CD4-positive, alpha-beta T cell treated with Interleukin-6 at 100 ng/mL for 8 hours (primary cell): ENCODE results near the gene MYOM3.

Experiments
- DNase-seq: peaks from one replicate; pipeline ENCODE4 v3.0.0-alpha.2; 2020; ENCODE audit warnings: mixed read lengths, low spot score

The MYOM3 gene

GRCh38 chr1:24138476-24139221 is 26.7 kb upstream of the MYOM3 start:
- no peak for DNase-seq

DNA sequence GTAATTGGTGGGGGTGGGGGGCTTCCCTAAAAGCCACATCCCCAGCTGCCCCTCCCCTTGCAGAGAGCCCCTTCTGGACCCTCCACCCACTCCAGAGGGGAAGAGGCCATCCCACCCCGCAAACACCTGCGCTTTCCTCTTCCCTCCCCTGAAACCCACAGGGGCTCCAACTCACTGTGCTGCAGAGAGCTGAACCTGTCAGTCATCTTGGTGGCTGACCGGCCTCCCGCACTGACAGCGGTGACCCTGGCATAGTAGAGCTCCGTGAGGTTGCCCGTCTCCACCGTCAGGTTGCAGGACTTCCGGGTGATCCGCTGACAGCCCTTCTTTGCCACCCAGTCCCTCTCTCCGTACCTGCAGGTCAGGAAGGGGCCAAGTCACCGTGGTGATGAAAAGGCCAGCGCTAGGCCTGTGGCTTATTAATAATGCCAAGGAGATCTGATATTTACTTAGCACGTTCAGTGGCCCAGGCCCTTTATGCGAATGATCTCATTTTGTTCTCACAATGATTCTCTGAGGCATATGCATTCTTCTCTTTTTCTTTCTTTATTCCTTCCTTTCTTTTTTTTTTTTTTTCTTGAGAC is 25.1 kb upstream of the MYOM3 start:
- DNase-seq = no peak

DNA sequence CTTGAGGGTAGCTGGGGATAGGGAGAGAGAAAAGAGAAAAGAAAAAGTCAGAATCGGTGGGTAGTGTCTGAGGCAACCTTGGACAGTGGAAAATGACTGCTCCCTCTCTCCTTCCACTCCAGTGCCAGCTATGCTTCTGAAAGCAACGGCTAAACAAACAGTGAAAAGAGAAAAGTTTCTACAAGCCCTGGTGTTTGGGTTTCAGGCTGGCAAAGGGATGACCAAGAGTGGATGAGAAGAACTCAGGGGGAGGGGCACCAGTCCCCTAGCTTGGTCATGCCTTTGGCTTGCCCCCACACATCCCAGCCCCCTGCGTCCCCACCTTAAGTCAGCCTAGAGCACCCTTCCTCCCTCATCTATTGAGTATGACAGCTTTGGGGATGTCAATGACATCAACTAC is 22.4 kb upstream of the MYOM3 start:
- DNase-seq = no peak

DNA sequence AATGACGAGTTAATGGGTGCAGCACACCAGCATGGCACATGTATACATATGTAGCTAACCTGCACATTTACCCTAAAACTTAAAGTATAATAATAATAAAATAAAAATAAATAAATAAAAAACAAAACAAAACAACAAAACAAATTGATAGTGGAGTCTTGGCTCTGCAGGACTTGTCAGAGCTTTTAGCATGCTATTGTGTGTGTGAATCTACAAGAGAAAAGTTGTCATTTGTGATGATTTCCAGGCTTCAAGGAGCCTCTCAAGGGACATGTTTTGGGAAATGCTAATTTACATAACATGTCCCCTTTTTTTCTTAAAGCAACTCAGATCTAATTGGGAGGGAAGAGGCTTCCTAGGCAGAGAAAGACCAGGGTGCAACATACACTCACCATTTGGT is 21.9 kb upstream of the MYOM3 start:
- DNase-seq = no peak

DNA sequence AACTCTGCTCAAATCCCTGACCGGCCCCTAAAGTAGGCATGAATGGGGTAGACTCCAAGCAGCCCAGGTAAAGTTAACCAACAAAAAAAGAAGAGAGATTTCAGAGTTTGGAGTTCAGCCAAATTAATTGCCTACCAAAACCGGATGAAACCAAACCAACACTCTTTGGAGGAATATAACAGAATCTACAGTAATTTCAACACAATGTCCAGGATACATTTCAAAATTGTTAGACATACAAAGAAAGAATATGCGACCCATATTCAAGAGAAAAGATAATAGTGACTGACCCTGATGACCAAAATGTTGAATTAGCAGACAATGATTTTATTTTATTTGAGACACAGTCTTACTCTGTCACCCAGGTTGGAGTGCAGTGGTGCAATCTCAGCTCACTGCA is 18.4 kb upstream of the MYOM3 start:
- no peak for DNase-seq

DNA sequence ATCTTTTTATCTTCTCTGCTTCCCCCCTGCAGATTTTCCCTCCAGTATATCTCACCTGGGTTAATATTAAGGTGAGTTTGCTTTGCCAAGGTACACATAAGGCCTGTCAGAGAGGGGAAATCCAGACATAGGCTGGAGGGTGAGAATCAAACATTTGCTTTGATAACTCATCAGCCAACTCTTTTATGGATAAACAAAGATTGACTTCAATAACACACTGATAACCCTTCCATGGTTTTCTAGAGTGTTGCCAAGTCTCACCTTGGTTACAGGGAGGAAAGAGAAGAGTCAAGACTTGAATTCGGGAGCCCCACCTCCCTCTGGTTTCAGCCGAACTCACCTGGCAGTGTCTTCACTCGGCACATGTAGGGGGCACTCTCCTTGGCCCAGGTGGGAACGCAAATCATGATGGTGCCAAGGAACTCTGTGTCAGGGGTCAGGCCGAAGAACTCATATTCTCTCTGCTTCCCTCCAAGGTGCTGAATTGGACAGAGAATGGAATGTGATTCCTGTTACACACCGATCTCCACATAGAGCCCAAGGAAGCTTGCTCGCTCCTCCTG is 15.9 kb upstream of the MYOM3 start:
- no peak for DNase-seq

GRCh38 chr1:24127134-24127800 is 15.3 kb upstream of the MYOM3 start:
- no peak for DNase-seq

GRCh38 chr1:24126672-24127023 is 14.7 kb upstream of the MYOM3 start:
- DNase-seq = no peak

DNA sequence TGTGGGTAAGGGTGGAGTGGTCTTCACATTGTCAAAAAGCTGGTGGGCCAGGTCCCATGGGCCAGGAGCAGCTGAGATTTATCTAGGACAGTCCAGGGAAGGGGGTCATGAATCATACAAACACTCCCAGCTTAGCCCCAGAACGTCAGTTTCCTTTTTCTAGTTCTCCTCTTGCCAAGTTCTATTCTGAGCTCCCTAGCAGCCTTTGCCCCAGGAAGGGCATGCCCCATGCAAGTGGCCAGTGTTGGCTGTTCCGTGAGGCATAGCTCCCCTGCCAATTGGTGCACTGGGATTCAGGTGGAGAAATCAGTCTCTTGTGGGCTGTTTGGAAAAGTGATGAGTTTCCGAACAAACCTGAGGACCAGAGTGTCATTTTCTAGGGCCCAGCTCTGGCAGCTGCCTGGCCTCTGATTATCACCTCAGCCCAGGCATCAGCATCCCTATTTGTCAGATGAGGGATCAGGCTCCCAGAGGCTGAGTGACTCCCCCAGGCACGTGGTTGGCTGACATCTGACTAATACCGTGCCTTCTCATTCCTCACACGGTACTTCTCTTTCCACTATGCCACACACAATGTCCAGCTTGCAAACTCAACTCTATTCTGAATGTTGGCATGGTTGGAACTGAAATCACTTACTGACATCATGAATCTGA is 14.2 kb upstream of the MYOM3 start:
- no peak for DNase-seq

DNA sequence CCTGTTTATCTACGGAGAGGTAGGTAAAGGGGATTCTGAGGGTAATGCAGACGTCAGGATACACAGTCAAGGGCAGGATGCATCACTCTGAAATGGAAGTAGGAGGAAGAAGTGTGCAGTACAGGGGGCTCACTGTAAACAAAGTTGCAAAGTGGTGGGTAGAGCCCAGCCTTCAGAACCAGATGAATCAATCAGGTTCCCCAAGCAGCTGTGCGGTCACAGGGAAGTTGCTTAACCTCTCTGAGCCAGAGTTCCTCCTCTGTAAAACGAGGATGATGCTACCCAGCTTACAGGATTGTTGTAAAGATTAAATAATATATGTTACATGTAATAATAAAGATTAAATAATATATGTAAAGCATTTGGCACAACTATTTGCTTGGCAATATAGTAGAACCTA is 13.5 kb upstream of the MYOM3 start:
- DNase-seq = no peak

GRCh38 chr1:24124980-24125379 is 13.0 kb upstream of the MYOM3 start:
- DNase-seq = no peak

DNA sequence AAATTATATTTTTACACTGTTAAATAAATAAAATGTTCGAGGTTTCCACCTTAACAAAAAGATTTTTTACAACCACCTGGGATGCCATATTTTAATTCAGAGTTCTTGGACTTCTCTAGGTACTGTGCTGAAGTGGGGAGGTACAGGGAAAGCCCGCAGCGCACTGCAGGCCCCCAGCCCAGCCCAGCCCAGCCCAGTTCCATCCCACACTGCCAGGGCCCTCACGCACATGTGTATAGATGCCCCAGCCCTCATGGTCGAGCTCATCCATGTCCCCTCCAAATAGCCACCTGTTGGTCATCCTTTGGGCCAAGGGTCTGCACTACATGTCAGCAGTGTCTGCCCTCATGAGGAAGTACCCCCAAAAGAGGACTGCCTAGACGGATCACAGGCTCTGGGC is 11.7 kb upstream of the MYOM3 start:
- no peak for DNase-seq

GRCh38 chr1:24122776-24123175 is 10.8 kb upstream of the MYOM3 start:
- DNase-seq = no peak

DNA sequence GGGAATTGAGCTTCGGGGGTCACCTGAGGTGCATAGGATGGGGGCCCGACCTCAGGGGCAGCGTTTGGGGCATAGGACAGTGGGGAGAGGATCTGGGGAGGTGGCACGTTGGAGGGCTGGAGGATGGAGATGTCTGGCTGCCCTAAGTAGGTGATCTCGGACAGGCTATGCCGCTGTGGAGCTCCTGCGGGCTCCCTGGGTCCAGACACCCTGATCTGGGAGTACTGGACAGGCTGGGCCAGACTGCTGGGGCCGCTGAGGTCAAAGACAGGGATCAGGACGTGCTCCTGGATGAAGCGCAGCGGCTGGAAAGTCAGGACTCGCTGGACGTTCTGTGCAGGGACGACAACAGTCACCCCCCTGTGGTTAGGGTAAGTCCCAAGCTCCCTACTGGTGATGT is 9.5 kb upstream of the MYOM3 start:
- no peak for DNase-seq

- DNase-seq = no peak
Measured at GRCh38 chr1:24120965-24121364, 9.0 kb upstream of the MYOM3 start.

DNA sequence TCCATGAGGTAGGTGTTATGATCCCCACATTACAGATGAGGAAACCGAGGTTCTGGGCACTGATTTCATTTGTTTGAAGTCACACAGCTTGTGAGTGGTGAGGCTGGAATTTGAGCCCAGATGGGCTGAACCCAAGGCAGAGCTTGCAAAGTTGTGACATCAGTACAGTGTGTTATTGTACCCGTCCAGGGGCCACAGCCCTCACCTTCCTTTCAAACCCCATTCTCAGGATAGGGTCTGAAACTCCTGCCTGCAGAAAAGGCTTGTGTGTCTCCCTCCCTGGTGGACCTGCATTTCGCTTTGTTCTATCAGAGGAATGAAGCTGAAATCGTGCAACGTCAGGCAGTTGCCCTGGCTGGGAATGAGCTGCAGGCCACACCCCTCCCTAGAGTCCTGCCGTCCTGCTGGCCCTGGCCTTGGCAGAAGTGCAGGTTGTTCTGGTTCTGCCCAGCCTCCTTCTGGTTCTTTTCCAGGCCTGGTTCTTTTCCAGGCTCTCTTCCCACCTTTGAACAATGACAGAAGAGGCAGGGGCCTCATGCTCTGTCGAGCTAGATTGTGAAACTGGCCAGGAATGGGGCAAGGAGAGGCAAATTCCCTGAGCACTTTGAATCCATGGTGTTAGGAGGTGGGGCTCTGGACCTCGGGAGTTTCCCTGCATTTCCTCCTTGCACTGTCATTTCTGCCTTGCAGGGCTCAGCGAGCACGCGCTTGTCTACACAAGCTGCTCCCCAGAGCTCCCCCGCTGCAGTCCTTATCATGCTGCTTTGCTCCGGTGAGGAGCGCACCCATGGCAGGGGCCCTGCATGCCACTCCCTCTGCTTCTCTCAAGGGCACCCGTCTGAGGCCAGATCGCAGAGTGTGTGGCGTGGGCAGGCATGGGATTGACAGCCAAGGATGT is 8.2 kb upstream of the MYOM3 start:
- DNase-seq = no peak

DNA sequence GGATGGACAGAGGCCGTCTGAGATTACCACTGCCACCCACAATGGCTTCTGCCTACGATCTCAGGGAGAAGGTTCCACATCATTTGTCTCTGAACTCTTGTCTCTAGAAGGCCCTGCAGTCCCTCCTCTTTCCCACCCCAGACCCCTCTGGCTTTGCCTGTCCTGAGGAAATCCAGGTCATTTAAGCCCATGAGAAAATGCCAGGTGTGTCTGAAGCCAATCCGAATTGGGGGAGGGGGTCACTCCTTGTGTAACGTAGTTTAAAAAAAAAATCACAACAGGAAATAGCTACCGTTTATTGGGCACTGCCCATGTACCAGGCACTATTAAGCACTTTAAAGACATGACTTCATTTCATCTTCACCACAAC is 7.5 kb upstream of the MYOM3 start:
- DNase-seq = no peak

GRCh38 chr1:24118410-24119242 is 6.7 kb upstream of the MYOM3 start:
- no peak for DNase-seq

- no peak for DNase-seq
Measured at GRCh38 chr1:24117722-24118409, 5.9 kb upstream of the MYOM3 start.

DNA sequence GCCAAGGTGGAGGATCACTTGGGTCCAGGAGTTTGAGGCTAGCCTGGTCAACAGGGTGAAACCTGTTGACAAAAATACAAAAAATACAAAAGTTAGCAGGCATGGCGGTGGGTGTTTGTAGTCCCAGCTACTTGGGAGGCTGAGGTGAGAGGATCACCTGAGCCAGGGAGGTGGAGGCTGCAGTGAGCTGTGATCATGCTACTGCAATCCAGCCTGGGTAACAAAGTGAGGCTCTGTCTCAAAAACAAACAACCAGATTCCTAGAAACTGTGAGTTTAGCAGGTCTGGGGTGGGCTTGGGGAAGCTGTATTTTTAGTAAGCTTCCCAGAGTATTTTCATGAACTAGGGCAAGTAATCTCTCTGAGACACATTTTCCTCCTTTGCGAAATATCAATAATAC is 5.2 kb upstream of the MYOM3 start:
- DNase-seq = no peak
